GM18907 (cell line): ENCODE data around the gene EXOC4.

Experiments used
- ATAC-seq: cut with Tn5 transposase; IDR thresholded peaks from one replicate; pipeline ENCODE4 v1.9.1; 2021; ENCODE audit warnings: mild to moderate bottlenecking, moderate library complexity; ENCODE audit not compliant: unreplicated experiment

Gene EXOC4

DNA sequence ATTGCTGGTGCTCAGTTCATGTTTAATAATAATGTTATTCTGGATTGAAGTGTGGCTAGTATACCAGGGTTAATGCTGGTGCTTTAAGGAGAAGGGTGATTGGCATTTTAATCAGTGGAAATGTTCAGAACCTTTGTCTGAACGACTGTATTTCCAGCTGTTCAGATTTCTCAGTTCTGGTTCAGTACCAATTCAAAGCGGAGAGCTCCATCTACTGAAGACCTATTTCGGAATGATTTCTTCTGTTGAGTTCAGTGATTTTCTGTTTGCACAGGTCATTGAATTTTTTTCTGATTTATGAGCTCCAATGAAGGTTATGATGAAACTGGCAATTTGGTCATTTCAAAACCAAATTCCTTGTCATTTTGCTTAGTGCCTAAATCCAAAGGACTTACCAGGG is 160.1 kb downstream of the EXOC4 start:
- no peak for ATAC-seq

DNA sequence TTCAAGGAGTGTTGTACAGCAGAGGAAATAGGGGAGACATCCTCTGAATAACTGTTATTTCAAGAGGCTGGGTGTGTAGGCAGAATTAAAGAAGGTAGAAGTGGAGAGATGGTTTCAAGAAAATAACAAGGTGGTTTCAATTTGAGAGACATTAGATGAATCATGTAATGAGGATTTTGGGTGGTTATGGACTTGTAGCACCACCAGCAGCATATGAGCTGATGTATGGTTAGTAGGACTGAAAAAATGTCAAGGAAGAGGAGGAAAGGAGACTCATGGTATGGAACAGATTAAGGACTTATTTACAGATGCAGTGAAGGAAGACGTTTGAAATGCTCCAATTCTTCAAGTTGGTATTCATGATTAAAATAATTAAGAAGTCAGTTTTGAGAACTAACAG is 166.2 kb downstream of the EXOC4 start:
- ATAC-seq = no peak

DNA sequence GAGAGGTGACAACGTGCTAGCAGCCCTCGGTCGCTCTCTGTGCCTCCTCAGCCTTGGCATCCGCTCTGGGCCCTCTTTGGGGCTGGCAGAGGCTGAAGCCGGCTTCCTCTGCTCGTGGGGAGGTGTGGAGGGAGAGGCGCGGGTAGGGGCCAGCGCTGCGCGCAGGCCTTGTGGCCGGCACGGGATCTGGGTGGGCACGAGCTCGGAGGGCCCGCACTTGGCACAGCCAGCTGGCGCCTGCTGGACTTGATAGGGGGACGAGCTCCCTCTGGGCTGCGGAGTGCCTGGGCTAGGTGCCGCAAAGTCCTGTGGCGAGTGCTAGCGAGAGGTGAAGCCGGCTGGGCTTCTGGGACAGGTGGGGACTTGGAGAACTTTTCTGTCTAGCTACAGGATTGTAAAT is 170.7 kb downstream of the EXOC4 start:
- no peak for ATAC-seq

DNA sequence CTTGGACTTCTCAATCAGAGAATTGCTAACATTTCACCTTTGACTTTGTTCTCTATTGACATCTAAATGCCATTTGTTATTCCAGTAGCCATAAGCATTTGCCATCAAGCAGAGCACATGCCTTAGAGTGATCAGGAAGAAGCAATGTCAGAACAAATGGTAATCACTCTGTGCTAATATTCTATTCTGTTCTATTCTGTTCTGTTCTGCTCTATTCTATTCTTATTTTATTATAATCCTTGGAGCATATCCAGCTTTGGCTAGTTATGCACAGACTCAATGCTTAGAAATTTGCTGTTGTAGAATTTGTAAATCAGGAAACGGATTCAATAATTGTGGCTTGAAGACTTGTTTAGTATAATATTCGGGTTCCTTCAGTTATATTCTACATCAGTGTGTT is 175.4 kb downstream of the EXOC4 start:
- no peak for ATAC-seq

DNA sequence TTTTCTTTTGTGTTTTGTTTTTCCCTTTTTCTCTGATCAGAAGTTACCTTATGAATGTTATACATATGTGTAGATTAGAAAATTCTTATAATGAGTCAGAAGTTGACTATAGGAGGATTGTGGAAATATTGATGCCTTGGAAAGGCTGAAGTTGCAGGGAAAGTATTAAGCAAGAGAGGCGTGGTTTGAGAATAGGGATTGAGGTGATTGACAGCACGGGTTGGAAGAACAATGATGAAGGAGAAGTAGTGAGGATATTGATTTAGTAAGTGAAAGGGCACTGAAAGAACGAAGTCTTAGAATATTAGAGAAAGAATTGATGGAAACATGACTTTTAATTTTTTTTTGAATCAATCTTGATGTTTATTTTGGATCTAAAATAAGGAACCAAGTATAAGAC is 176.0 kb downstream of the EXOC4 start:
- ATAC-seq = no peak

DNA sequence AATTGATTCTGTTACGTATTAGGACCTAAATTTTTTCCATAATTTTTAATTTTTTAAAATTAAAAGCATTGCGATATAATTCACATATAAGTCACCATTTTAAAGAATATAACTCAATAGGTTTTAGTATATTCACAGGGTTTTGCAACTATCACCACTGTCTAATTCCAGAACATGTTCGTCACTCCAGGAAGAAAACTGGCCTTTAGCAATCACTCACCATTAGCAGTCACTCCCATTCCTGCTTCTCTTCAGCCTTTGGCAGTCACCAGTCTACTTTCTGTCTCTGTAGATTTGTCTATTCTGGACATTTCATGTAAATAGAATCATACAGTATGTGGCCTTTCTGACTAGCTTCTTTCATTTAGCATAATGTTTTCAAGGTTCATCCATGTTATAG is 176.5 kb downstream of the EXOC4 start:
- ATAC-seq = no peak

DNA sequence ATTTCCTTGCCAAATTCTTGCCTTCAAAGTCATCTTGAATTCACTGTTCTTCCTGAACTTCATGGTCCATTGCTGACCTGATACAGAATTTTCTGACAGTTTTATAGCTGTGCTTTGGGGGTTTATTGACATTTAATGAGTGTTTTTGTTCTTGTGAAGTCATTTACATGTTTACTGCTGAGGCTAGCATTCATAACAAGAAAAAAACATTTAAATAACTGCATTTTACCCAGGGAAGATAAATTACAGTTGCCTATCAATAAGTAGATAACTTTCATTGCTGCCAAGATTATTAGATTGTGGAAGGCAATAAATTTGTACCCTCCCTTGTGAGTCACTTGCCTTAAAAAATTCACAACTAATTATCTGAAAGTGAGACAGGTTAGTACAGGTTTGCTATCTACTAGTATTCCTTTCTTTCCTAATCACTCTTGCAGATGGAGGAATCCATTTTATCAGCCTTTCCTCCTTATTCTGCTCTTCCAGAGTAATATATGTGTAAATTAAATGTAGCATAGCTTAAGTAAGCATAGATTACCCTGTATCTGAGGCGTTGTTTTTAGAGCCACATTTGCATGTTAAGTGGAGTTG is 178.4 kb downstream of the EXOC4 start:
- no peak for ATAC-seq

DNA sequence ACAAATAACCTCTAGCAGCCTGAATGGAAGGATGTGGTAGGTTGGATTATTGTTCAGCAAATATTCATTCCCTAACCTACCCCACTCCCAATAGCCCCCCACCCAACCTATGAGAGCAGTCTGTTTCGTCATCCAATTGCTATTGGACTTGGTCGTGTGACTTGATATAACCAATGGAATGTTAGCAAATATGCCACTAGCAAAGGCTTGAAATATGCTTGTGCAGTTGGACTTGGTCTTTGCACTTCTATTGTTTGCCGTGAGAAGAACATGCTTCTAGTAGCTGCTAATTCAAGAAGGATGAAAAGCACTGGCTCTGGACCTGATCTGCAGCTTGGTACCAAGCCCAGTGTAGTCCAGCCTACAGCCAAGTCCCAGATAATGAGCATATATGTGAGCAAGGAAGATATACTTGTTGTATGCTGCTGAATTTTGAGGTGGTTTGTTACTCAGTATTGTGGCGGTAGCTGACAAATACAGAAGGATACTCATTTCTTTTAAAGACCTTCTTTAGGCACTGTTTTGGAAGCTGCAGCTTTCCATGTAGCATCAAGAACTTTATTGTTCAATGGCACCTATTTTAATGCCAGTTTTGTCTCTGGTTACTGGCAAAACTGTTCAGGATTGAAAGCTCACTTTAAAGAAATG is 180.4 kb downstream of the EXOC4 start:
- ATAC-seq = no peak

DNA sequence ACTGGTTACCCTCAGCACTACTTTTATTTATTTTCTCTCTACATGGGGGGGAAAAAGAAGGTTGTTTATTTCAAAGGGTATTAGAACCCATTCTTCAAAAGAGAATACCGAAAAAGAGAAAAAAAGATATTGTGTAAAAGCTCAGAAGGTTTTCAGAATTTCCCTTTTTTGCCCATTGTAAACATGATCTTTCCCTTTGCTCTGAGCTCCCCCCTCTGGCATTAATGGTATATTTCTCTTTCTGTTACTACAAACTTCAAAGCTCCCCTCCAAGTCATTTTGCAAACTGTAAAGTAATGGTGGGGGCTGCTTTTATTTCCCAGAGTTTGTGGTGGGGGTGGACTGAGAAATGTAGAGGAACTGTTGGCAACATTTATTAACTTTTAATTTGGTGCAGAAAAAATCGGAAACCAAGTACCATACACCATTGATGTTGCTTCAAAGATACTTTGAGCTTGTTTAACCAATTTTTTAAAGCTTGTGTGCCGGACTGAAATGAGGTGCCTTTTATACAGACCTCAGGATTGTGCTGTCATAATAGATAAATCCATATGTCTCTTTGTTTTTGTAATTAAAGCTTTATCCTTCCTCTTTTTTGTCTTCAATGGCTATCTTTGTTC is 181.5 kb downstream of the EXOC4 start:
- no peak for ATAC-seq

DNA sequence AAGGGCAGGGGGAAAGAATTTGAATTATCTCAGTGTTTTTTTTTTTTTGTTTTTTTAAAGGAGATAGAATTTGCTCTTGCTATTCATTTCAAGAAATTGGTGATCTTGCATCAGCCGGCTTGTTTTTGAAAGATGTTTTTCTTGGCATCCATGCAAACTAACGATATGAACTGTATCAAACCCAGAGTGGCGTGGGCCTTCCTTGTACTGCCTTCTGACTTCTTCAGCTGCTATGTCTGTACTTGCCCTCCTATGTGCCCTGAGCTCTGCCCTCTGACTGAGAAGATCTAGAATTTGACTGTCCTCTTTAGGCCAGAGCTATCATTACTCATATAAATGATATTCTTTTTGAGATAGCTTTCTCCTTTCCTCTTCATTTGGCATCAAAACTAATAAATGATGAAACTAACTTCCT is 183.1 kb downstream of the EXOC4 start:
- no peak for ATAC-seq

DNA sequence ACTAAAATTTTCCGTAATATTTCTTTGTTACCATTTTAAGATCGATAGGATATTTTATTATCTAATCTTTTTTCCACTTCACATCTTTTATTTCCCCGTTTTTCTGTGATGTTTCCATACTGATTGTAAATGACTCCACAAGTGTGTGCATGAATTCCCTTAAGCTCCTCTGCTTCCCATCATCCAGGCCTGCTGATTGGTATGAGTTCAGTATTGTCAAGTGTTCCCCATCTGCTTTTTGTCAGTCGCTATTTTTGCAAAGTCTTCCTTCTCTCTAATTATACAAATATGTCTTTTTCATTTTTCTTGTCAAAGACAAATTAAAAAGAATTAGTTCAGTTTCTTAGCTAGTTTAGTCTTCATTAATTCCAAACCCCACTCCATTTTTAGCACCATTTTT is 184.7 kb downstream of the EXOC4 start:
- ATAC-seq = no peak

DNA sequence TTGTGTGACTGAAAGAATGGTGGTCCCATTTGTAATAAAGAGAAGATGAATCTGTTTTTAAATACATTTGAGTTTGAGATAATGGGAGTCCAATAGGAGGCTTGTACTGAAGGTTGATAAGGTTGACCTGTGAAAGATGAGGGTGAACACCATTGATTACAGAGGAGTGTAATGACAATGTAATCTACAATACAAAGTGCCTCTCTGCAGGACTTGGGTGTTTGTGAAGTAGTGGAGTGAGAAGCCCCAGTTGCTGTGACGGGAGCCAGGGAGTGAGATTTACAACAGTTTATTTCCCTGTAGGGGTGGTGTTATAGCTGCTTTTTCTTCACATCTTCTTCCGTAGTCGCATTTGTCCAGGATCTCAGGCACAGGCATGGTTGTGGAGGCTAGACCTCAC is 189.9 kb downstream of the EXOC4 start:
- no peak for ATAC-seq

DNA sequence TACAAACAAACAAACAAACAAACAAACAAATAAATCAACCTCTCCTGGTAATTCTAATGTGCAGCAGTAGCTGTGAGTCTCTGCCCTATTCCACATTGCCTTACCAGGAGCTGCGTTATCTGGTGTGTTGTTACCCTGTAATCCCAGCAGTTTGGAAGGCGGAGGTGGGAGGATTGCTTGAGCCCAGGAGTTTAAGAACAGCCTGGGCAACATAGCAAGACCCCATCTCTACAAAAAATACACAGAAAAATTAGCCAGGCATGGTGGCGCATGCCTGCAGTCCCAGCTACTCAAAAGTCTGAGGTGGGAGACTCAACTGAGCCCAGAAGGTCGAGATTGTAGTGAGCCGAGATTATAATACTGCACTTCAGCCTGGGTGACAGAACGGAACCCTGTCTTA is 192.7 kb downstream of the EXOC4 start:
- no peak for ATAC-seq

DNA sequence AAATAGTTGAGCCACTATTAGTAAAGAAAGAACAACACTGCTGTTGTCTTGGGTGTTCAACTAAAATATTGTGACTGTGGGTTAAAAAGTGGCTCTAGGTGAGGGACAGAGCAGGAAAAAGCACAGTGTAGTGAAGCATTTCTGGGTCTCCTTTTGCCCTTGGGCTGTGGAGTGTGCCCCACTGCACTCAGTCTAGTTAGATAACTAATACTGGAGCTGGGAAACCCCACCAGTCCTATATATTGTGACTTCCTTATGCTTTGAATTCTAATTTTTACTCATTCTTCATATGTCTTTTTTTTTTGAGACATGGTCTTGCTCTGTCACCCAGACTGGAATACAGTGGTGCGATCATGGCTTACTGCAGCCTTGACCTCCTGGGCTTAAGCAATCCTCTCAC is 195.1 kb downstream of the EXOC4 start:
- no peak for ATAC-seq

DNA sequence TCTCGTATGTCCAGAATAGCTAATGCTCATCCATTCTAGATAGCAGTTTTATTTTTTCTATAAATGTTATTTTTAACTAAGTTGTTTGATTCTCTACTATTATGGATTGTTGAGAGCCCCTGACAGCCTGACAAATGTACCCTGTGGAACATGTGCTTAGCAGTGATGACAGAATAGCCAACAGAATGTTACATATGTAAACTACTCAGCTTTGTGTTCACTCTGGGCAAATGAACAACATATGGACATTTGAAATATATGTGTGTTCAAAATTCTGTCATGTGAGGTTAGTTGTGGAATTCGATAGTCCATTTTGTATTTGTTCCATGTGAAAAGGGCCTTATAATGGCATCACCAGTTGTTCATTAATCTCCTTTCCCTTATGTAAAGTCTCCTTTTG is 199.7 kb downstream of the EXOC4 start:
- ATAC-seq = no peak

DNA sequence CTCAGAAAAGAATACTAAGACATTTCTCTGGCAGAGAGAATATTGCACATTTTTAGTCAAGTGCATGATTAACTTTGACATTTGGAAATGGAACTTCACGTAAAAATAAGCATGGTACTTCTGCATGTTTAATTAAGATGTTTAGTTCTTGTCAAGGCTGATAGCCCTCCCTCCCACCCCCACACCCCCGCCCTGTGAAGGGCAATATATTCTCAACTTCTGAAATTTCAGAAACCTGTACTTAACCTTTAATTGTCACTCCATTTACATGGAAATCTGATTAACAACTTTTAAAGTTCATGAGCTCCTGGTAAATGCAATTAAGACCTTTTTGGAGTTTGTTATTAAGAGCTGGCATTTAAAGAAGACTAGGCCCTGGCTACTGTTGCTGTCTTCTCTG is 205.8 kb downstream of the EXOC4 start:
- ATAC-seq = no peak

DNA sequence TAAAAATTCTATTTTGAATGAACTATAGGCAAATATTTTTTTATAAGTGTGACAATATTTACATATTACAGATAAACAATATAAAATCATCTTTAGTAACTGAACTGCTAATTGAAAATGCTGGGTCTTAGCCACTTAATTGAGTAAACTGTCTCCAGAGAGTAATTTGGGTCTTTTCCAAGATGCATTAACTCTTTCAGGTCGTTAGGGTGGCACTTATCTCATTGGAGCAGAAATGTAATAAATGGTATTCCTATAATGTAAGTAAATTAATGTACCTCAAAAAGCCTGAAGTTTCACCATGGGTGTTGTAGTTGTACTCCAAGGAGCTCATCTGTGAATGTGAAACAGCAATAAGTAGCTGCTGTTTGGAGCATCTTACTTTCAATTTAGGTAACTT is 208.5 kb downstream of the EXOC4 start:
- ATAC-seq = no peak

DNA sequence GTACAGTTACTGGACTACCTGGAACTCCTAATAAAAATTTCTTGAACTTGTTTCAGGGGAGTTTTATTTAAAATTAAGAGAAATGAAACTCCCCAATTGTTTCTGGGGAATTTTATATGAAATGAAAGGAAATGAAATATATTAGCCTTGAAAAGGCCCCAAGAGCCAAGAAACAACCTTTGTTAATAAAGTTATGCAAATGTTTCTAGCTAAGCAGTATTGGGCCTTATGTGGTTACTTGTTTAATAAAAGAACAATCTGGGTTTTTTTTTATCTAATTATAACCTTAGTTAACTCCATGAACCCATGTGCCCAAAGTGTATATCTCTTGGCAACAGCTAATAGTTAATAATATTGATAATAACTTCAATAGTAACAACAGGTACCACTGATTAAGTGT is 222.8 kb downstream of the EXOC4 start:
- ATAC-seq = no peak

DNA sequence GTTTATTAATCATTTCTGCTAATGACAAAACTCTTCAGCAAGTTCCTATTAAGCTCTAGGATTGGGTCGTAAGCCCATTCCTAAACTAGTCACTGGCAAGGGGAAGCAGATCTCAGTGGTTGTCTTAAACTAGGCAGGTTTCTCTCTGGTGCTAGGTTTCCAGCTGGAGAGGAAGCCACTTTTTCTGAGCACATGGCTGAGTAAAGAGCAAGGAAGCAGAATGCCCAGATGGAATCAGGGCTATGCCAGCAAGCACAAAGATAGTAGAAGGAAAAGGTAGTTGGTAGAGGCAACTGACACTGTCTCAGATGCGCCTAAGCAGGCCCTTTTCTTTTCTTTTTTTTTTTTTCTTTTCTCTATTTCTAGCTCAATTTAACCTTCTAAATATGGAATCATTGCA is 224.9 kb downstream of the EXOC4 start:
- ATAC-seq = no peak

DNA sequence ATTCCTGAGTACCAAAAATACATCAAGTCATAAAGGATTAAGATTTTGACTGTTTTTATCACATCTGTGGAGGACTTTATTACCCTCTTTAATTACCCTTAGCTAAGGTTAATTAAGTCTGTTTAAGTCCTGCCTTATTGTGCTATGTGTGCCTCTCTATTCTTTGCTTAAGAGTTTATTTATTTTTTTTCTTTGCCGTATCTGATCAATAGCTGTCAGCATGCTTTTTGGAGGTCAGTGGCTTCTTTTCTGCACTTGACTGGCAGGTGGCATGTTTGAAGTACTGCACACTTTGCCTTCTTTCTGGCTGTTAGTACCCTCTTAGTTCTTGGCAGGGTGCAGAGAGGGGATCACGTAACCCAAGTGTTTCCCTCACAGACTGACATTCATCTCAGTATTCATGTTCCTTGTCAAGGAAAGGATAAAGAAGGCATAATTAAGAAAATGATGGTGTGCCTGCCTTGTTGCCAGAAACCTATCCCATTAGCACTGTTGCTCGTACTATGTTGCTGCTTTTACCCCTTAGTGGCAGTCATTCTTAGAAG is 225.8 kb downstream of the EXOC4 start:
- ATAC-seq = no peak

DNA sequence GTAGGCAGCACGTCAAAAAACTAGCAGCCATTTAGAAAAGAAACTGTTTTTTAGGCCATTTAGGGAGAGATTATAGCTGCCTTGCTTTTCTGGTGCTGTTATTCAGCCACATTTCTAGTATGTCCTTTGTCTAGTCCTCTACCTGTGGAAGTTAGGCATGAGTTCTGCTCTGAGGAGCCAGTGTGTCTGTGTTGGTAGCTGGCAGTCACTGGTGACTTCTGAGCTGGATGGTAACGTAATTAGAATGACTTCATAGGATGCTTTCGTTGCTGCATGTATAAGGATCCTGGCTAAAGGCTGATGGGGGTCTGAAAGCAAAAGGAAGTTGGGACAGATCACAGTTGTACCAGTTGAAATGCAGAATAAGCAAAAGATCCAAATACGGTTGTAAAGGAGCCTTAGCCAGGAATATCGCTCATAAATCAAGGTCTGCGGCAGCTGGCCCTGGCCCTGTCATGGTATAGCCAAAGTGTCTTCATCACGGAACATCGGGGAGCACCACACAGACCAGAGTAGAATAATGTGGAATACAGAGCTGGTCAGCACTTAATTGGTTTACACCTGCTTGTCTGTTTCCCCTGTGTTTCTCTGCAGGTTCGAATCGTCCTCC is 226.7 kb downstream of the EXOC4 start:
- ATAC-seq = no peak

DNA sequence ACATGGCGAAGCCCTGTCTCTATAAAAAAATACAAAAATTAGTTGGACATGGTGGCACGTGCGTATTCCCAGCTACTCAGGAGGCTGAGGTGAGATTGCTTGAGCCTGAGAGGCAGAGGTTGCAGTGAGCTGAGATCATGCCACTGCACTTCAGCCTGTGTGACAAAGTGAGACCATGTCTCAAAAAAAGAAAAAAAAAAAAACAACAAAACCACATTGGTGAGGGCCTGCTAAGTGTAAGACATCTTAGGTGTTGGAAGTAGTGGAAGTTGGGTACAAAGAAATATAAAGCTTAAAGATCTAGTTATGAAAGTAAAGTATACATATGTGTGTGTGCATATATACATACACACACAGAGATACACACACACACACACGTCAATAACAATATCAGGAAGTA is 228.0 kb downstream of the EXOC4 start:
- no peak for ATAC-seq
